HG03280 (cell line): ENCODE results near the gene TNFRSF1A.

Experiments
- ATAC-seq: cut with Tn5 transposase; IDR thresholded peaks from one replicate; pipeline ENCODE4 v1.9.1; 2021; ENCODE audit warnings: mild to moderate bottlenecking, moderate library complexity; ENCODE audit not compliant: unreplicated experiment

The TNFRSF1A gene

GRCh38 chr12:6374786-6375160 is 32.9 kb upstream of the TNFRSF1A start:
- no peak for ATAC-seq

- ATAC-seq, result no peak
Measured at GRCh38 chr12:6374028-6374785, 32.3 kb upstream of the TNFRSF1A start.

- no peak for ATAC-seq
Measured at GRCh38 chr12:6373022-6373787, 31.3 kb upstream of the TNFRSF1A start.

- ATAC-seq, result no peak
Measured at GRCh38 chr12:6372403-6373003, 30.6 kb upstream of the TNFRSF1A start.

- ATAC-seq, result no peak
Measured at GRCh38 chr12:6370994-6371754, 29.3 kb upstream of the TNFRSF1A start.

- ATAC-seq, result no peak
Measured at GRCh38 chr12:6370576-6370935, 28.7 kb upstream of the TNFRSF1A start.

GRCh38 chr12:6369916-6370575 is 28.2 kb upstream of the TNFRSF1A start:
- no peak for ATAC-seq

GRCh38 chr12:6368906-6369525 is 27.1 kb upstream of the TNFRSF1A start:
- no peak for ATAC-seq

GRCh38 chr12:6367969-6368892 is 26.4 kb upstream of the TNFRSF1A start:
- ATAC-seq, result no peak

- no peak for ATAC-seq
Measured at GRCh38 chr12:6367065-6367968, 25.4 kb upstream of the TNFRSF1A start.

GRCh38 chr12:6364044-6364374 is 22.1 kb upstream of the TNFRSF1A start:
- no peak for ATAC-seq

GRCh38 chr12:6363330-6364043 is 21.6 kb upstream of the TNFRSF1A start:
- ATAC-seq, result no peak

- no peak for ATAC-seq
Measured at GRCh38 chr12:6363010-6363329, 21.1 kb upstream of the TNFRSF1A start.

GRCh38 chr12:6362403-6362802 is 20.5 kb upstream of the TNFRSF1A start:
- ATAC-seq, result no peak

- no peak for ATAC-seq
Measured at GRCh38 chr12:6361834-6362233, 20.0 kb upstream of the TNFRSF1A start.

- ATAC-seq, result no peak
Measured at GRCh38 chr12:6360578-6361490, 19.0 kb upstream of the TNFRSF1A start.

GRCh38 chr12:6360080-6360571 is 18.2 kb upstream of the TNFRSF1A start:
- ATAC-seq, result no peak
